ENCODE results near the gene DACT2. TPM values are rescaled to one million over a fixed set of nuclear protein-coding genes. Genes with fewer than 3 reads are reported as not detected.
A peak's percentile ranks its signal among the peaks of the same experiment; 100 is the strongest.
"Not testable (repeated sequence)": the region's sequence is repeated elsewhere in the genome, so short reads cannot be mapped to it uniquely, and the experiment has no call there.

DACT2 gene
- not detected in 2 replicates for polyA plus RNA-seq (2014; cell fraction: cytosol; rRNA removed)
- polyA plus RNA-seq (2014; cell fraction: nucleus; rRNA removed), result not detected in 2 replicates

- no peak for DNase-seq (ENCODE audit: low spot score)
Observed at GRCh38 chr6:168319279-168320111, at the start of gene DACT2. TSS of gene DACT2 (minus strand) at chr6:168319777. CDS start at chr6:168319633, 144 bp downstream.

GRCh38 chr6:168368936-168369335 lies 49.4 kb upstream of the DACT2 start:
- no peak for DNase-seq (ENCODE audit: low spot score)

GRCh38 chr6:168368066-168368820 lies 48.7 kb upstream of the DACT2 start:
- no peak for DNase-seq (ENCODE audit: low spot score)

- DNase-seq (ENCODE audit: low spot score), result no peak
Observed at GRCh38 chr6:168367285-168367751, 47.7 kb upstream of the DACT2 start.

GRCh38 chr6:168366473-168366872 lies 46.9 kb upstream of the DACT2 start:
- DNase-seq (ENCODE audit: low spot score), result no peak

GRCh38 chr6:168365422-168366165 lies 46.0 kb upstream of the DACT2 start:
- no peak for DNase-seq (ENCODE audit: low spot score)

- DNase-seq (ENCODE audit: low spot score), result no peak
Observed at GRCh38 chr6:168364793-168365421, 45.3 kb upstream of the DACT2 start.

GRCh38 chr6:168363811-168364792 lies 44.5 kb upstream of the DACT2 start:
- no peak for DNase-seq (ENCODE audit: low spot score)

GRCh38 chr6:168363302-168363701 lies 43.7 kb upstream of the DACT2 start:
- DNase-seq (ENCODE audit: low spot score), result no peak

GRCh38 chr6:168362276-168362990 lies 42.9 kb upstream of the DACT2 start:
- no peak for DNase-seq (ENCODE audit: low spot score)

- no peak for DNase-seq (ENCODE audit: low spot score)
Observed at GRCh38 chr6:168361766-168362165, 42.2 kb upstream of the DACT2 start.

GRCh38 chr6:168359794-168360193 lies 40.2 kb upstream of the DACT2 start:
- no peak for DNase-seq (ENCODE audit: low spot score)

- DNase-seq (ENCODE audit: low spot score), result no peak
Observed at GRCh38 chr6:168358842-168359420, 39.4 kb upstream of the DACT2 start.

GRCh38 chr6:168356872-168357271 lies 37.3 kb upstream of the DACT2 start:
- not testable (repeated sequence) for DNase-seq (ENCODE audit: low spot score)

- DNase-seq (ENCODE audit: low spot score), result peak; percentile 21
Observed at GRCh38 chr6:168355716-168356522, 36.3 kb upstream of the DACT2 start.

GRCh38 chr6:168354338-168354737 lies 34.8 kb upstream of the DACT2 start:
- DNase-seq (ENCODE audit: low spot score), result no peak

GRCh38 chr6:168353041-168353440 lies 33.5 kb upstream of the DACT2 start:
- no peak for DNase-seq (ENCODE audit: low spot score)

GRCh38 chr6:168352096-168352495 lies 32.5 kb upstream of the DACT2 start:
- no peak for DNase-seq (ENCODE audit: low spot score)
